Melanocyte of skin (primary cell): Measurements from ENCODE around the gene ADCYAP1R1. TPM values are rescaled to one million over a fixed set of nuclear protein-coding genes. Genes with fewer than 3 reads are reported as not detected.

Experiments used
- small RNA-seq, 2 donors: library from RNA; depleted of rRNA; stranded (forward); fragments of <200 nt; gene quantifications; one replicate each; pipeline ENCODE3, GENCODE V24; 2012
- total RNA-seq, 2 donors: library from RNA; depleted of rRNA; stranded (reverse); fragments of >200 nt; gene quantifications; 2 replicates each; pipeline ENCODE4 v1.2.3, GENCODE V29; 2012

The ADCYAP1R1 gene
- not detected for total RNA-seq

DNA sequence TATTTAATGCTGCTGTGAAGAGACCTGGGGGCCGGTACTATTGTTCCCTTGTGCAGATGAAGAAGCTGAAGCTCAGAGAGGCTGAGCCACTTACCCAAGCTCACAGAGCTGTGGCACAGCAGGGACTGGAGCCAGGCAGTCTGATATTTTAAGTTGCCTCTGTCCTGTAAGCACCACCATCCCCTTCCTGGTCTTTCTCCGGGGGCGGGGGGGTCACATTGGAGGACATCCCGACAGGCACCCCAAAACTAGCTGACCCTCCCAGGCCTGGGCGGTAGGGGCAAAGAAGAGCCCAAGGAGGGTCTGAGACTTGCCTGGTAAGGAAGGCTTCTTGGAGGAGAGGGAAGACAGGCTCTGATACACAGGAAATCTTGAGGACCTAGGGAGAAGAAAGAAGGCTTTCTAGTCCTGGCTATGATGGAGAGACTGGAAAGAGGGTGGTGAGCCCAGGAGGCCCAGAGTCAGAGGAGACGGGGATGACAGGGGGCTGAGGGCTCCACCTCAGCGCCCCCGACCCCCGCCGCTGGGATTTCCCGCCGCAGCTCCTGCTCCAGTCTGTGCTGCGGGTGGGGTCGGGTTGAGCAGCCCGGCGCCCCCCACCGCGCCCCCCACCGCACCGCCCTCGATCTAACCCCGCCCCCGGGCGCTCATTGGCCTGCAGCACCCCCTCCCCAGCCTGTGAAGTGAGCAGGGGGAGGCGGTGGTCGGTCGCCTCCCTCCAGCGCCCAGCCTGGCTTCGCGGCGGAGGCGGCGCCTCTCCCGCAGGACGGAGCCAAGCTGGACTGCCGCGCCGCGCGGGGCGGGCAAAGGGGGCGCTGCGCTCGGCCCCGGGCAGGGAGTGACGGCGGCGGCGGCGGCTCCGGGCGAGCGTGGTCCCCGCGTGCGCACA, at the start of gene ADCYAP1R1:
ADCYAP1R1 (plus strand) TSS at position 711 of the 889 bp plus-strand sequence. CDS start 10,957 bp downstream, outside the sequence.

Small RNAs within 50 kb of the gene (small RNA-seq; reads per million reads assigned to genes)
- gene AC006466.1: 0 reads per million in 2 donors

Other genes starting within 250 kb of the ADCYAP1R1 start
- gene AQP1, start 140.5 kb upstream of the ADCYAP1R1 start, total RNA-seq: under 1 TPM in 1 of 2 donors, not detected in 1; under 0.01 TPM
- gene GHRHR, start 88.4 kb upstream of the ADCYAP1R1 start, total RNA-seq: not detected